HG03097 (cell line): ENCODE measurements around the gene ZC3H12C.

Source experiments
- ATAC-seq: cut with Tn5 transposase; IDR thresholded peaks from one replicate; pipeline ENCODE4 v1.9.1; 2021; ENCODE audit not compliant: unreplicated experiment, low FRiP score

Gene ZC3H12C

DNA sequence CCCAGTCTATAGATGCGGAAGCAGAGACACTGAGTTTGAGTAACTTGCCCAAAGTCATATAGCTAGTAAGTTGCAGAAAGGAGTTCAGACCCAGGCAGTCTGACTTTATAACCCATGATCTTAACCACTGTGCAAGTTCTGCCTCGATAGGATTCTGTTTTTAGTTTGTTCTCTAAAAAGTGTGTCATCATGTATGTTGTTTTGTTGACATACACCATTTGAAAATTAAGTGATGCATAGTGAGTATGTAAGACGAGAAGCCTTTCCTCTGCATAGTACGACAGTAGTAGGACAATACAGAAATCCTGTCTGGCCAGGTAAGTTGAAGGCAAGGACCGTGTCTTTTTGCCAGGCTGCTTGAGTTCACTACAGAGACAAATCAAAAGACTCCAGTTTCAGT lies 3.3 kb downstream of the ZC3H12C start:
- ATAC-seq: no peak

DNA sequence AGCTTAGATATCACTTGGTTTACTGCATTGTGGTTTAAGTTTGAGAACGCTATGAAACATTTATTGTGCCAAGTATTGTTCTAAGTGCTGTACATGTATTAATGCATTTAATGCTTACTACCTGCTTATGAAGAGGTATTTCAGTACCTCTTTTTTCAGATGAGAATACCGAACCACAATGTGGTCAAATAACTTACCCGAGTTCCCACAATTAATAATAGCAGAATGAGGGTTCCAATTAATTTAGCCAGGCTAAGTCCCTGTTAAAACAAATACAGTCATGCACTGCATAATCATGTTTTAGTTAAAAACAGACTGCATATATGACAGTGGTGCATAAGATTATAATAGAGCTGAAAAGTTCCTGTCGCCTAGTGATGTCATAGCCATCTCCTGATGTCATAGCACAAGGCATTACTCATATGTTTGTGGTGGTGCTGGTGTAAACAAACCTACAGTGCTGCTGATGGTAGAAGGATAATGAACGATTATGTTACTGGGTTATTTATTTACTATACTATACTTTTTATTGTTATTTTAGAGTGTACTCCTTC lies 4.3 kb downstream of the ZC3H12C start:
- ATAC-seq: no peak

DNA sequence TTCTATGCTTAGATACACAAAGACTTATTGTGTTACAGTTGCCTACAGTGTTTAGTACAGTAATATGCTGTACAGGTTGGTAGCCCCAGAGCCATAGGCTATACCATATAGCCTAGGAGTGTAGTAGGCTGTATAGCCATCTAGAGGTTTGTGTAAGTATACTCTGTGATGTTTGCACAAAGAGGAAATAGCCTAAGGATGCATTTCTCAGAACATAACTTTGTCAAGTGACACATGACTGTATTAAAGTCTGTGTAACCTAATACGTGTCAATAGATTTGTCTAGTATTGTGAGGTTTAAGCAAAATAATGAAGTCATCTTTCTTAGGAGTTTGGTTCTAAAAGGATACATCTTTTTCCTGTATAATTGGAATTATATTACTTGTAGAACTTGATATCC lies 5.5 kb downstream of the ZC3H12C start:
- ATAC-seq: peak; percentile 58

DNA sequence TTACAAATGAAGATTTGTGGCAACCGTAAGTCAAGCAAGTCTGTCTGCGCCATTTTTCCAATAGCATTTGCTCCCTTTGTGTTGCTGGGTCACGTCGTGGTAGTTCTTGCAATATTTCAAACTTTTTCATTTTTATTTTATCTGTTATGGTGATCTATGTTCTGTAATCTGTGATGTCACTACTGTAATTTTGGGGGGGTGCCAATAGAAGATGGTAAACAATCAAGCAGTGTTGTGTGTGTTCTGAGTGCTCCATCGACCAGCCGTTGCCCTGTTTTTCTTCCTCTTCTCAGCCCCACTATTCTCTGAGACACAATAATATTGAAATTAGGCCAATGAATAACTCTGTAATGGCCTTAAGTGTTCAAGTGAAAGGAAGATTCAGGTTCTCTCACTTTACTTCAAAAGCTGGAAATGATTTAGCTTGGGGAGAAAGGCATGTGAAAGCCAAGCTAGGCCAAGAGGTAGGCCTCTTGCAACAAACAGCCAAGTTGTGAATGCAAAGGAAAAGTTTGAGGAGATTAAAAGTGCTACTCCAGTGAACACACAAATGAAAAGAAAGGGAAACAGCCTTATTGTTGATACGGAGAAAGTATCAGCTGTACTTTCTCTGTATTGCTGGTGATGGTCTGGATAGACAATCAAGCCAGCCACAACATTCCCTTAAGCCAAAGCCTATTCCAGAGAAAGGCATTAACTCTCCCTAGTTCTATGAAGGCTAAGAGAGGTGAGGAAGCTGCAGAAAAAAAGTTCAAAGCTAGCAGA lies 7.5 kb downstream of the ZC3H12C start:
- ATAC-seq: no peak

DNA sequence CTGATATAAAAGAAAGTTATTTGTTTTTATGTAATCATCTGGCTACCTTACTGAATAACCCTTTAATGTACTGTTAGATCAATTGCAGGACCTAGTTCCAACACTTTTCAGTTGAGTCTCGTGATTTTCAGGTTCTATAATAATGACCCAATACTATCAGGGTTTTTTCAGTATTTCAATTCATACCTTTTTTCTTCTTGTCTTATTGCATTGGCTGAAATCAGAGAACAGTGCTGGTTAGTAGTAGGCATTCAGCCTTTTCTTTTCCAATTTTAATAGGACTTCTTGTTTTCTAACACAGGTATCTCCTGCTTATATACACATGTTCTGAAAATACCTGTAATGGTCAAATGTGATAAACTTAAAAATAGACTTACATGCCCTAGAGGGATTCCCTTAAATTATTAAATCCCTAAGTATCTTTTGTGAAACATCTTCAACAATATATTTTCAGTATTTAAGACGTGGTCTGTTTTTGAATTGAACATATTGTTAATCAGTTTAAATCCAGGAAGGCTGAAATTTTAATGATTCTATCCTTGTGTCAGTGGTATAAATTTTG lies 13.6 kb downstream of the ZC3H12C start:
- no peak for ATAC-seq

DNA sequence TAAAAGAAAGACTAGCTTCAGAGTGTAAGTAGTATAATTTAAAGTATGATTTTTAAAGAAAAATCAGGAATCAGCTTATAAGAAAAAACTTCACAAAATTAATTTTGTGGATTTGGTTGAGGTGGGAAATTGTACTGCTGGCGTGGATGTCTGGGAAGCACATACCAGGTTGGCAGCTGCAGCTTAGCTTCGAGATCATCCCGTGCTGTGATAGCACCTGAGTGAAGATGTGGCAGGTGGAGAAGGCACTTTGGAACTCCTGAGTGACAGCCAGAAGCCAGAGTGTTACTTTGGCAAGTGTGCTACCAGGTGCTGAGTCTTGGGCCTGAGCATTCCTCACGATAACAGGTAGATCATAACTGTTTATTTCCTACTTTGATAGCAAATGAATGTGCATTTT lies 17.7 kb downstream of the ZC3H12C start:
- no peak for ATAC-seq

DNA sequence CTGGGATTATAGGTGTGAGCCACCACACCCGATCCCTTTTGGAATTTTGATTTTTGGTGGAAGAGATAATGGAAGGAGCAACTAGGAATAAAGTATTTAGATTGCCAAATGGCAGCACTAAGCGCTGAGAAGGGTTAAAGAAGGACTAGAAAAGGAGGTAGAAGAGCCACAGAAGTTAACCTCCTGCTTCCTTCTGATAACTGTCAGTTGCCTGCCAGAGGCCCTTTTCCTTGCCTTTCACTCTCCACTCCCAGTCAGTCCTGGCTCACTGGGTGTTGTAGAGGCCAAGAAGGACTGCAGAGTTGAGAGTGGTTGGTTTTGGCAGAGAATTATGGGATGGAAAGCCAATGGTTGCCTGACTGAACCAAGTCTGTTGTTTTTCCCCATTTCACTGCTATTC lies 19.3 kb downstream of the ZC3H12C start:
- no peak for ATAC-seq

DNA sequence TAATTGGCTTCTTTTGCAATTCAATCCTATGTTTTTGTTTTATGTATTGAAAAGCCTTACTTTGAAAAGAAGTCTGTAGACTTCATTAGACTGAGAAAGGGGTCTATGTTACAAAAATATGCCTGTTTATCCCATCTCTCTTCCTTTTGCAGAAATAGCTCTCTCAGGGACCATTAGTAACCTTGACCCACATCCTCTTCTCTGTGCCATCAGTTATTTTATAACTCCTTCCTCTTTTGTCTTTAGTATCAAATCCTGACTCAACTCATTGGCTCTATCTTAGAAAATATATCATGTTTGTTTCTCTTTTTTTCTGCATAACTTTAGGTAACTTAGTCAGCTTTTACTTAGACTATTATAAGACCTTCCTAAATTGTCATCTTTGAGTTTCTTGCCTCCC lies 20.3 kb downstream of the ZC3H12C start:
- ATAC-seq: no peak

DNA sequence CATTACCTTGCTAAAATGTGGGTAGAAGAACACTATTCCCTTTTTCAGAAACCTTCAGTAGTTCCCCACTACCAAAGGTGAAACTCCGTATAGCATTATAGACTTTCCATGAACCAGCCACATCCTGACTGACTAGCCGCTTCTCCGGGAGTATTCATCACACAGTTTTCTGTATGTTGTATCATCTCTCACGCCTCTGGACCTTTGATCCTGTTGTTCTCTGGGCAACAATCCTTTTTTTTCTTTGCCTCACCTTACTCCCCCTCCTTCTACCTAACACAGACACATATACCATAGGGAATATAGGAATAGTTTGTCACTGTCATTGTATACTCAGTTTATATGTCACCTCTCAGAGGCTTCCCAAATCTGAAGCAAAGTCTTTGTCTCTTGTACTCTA lies 20.8 kb downstream of the ZC3H12C start:
- no peak for ATAC-seq

DNA sequence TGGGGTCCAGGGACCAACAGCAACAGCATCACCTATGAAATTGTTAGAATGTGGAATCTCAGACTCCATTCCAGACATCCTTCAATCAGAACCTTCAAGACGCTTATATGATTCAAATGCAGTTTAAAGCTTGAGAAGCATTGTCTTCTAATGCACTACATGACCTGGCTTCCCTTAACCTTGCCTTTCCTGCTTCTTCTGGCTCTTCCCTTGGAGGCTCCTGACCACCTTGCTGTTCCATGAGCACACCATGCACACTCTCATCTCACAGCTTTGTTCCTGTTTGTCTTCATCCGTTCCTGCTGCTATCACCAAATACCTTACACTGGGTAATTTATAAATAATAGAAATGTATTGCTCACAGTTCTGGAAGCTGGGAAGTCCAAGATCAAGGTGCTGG lies 26.1 kb downstream of the ZC3H12C start:
- ATAC-seq: no peak

DNA sequence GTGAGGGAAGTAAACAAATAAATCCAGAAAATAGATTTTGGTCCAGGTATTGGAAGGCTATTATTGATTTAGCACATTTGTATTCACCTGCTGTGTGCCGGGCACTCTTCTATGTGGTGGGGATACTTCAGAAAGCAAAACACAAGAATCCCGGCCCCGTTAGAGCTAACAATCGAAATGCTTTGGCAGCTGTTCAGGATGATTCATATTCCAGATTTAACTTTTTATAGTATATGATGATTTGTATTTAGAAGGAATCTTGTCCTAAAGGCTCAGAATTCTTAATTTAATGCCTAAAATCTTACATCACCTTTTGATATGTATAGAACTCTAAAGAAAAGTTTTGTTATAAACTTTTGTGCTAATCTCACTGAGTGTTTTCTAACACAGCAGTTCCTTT lies 28.0 kb downstream of the ZC3H12C start:
- ATAC-seq: no peak

DNA sequence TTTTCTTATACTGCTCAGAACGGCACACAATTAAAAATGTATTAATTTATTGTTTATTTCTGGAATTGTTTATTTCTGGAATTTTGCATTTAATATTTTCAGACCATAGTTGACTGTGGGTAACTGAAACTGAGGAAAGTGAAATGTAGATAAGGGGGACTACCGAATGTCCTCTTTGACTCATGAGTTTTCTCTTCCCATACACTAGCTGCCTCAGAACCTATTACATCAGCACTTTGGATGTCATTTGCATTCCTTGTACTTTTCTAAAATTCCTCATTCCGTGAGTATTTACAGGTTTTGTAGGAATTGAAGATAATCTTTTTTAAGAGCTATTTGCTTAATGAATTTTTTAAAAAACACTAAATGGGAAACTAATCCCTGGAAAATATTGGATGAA lies 29.8 kb downstream of the ZC3H12C start:
- no peak for ATAC-seq

DNA sequence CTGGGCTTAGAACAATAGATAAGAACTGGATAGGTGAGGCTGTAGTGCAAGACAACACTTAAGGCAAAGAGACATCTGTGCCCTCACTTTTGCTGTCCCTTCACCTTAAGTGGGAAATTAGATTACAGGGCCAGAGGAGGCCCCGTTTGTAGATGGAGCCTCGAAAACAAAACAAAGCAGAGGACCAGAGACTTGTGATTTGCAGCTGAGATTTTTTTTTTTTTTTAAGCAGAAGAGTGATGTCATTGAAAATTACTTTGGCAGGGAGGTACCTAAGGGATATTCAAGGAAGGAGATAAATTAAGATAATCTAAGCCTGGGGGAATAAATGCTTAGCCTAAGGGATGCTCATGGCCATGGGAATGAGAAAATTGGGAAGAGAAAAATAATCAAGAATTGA lies 31.4 kb downstream of the ZC3H12C start:
- ATAC-seq: no peak

DNA sequence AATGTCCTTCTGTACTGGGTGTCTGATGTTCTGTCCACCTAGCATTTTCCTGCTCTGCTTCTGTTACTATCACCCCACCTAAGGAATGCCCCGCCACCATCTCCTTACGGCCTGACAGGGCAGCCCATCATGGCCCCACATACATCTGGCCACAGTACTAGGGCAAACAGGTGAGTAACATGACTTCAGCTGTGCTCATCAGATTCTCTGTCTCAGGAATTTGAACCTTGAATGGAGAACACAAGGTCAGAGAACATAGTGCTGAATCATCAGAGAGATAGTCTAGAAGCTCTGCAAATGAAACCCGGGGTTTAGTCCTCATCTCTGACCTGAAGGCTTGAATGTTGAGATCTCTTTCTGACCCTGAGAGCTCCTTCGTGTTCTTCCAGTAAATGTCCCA lies 32.4 kb downstream of the ZC3H12C start:
- ATAC-seq: no peak

DNA sequence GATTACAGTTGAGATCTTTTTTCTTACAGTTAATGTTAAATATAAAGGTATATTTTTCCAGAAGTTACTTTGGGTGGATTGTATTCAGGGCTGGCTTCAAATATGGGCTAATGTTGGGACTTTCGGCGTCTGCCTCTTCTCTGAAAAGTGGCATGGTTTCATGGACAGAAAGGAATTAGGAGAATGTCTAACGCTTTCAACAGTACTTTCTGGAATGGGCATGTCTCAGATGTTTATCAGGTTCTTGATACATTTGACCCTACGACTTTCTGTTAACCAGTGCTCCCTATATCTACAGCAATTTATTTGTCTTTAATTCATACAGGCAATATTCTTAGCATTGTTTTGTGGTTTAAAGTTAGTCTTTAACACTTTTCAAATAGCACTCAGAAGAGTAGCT lies 33.7 kb downstream of the ZC3H12C start:
- no peak for ATAC-seq

DNA sequence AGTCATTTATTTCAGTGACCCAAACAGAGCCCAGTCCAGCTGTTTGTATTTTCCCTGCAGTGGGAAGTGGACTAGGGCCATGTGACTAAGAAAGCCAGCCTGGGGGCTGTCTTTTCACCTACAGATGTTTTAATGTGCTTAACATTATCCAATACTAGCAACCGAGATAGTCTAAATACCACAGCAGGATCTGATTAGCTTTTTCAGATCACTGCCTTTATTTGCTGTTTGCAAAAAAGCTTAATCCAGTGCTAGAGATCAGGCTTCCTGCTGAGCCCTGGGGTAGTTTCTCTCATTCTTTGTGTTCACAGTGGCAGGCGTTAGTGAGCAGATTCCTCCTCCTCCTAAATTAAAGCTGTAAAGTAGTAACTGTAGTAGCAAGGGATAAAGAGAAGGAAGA lies 35.0 kb downstream of the ZC3H12C start:
- no peak for ATAC-seq

DNA sequence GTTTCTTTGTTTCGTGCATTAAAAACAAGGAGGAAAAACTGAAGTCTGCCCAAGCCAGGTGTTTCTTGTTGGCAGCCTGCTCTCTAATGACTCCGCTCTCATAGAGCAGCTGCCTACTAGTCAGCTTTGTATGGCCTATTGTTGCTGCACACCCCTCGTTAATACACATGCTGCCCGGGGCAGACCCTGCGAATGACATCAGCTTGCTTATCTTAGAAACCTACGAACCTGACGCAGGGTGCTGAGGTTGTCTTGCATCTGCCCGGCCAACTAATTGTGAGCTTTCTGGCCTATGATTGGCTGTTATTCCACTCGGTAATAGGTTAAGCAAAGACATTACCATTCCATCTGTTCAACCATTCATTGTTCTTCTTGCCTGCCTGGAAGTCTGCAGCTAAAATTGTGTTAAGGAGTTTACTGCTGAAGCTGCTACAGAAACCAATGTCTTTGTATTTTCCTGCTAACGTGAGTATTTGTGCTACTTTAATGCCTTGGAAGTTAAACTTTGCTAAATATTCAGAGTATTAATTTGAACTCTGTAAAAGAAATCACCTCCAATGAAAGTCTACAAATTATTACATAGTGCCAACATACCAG lies 37.5 kb downstream of the ZC3H12C start:
- no peak for ATAC-seq

DNA sequence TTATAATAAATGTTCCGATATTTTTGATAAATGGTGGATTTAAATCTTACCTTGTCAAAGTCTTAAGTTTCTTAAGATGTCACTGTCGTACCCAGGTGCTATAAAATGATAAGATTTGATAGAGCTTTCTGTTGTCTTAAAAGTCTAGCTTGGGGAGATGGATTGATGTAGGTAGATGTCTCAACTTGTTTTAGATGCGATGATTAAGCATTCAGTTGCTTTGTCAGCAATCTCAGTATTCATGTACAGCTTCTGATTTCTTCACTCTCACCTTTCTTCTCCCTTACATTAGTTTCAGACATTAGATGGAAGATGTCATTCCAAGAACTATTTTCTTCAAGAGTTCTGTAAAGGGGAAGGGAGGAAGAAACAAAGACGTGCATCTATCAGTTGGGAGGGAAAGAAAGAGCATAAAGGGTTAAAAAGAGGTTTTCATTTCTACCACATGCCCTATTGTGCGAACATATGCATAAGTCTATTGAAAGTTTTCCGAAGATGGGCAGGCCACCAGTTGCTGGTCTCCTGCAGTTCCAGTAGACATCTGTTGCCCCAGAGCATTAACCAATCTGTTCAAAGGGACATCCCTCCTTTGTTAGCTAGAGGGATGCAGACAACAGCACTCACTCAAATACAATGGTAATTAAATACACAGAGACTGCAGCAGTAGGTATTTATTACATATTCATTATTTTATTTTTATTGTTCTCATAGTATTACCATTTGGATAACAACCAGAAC lies 38.4 kb downstream of the ZC3H12C start:
- ATAC-seq: no peak

DNA sequence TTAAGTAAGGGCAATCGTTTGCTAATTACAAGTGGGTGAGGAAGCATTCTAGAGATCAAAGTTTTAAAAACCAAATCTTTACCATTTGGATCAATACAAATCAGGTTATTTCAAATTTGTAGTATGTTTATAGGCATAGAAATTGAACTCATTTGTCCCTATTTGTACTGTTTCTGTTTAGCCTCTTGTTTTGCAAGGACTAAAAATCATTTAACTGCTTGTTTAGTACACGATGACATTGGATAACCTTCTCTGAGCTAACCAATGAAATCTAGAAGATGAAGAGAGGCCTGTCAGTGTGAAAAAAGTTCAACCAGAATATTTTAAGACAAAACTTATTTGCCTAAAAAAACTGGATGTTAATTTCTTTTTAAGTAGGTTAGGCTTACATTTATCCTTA lies 40.0 kb downstream of the ZC3H12C start:
- ATAC-seq: no peak

DNA sequence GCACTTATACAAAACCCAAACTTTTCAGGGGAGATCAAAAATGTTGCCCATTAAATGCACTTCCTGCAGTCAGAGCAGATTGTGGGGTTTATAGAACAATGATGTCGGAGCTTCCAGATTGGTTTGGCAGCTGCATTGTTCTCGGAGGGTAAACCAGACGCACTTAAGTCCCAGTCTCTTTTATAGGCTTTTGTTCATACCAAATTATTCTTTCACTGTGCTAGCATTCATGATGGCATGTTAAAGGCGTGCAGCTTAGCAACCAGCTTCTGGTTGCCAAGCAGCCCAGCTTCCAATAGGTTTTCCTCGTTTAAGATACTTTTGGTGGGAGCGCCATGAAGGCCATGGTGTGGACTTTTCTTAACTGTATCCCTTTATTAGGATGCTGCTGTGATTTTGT lies 40.9 kb downstream of the ZC3H12C start:
- no peak for ATAC-seq

DNA sequence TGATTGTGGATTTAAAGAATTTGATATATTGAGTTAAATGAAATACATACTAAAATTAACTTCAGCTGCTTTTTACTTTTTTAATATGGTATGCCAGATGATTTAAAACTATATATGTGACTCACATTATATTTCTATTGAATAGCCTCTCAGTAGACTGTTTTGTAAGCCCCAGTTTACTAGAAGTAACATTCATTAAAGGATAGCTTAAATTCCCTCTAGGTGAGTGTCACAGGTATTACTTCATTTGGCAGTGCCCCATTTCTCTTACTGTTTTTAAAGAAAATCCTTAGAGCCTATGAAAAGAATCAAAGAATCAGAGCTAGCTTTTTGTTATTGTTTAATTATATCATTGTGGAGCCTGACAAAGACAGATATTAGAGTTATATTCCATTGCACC lies 48.6 kb downstream of the ZC3H12C start:
- ATAC-seq: no peak
